Activated T-helper 1 cell treated with anti-CD3 and anti-CD28 coated beads, Interleukin-2, amount 50 U/mL, for 16 hours (primary cell): Measurements from ENCODE around the gene PGAM2.
"Not testable (repeated sequence)": the region's sequence is repeated elsewhere in the genome, so short reads cannot be mapped to it uniquely, and the experiment has no call there.

ENCODE experiments used
- DNase-seq, 2 donors: peaks; one replicate each; pipeline ENCODE4 v3.0.0-alpha.2; 2020; ENCODE audit warnings: low read depth in 1 of 2, low spot score in 1 of 2

PGAM2 gene

GRCh38 chr7:44052771-44053365 is 12.5 kb downstream of the PGAM2 start:
- no peak for DNase-seq

GRCh38 chr7:44051611-44052220 is 13.7 kb downstream of the PGAM2 start:
- no peak for DNase-seq

- DNase-seq, result no peak
Measured at GRCh38 chr7:44050915-44051560, 14.3 kb downstream of the PGAM2 start.

- DNase-seq, result no peak
Measured at GRCh38 chr7:44050121-44050914, 15.0 kb downstream of the PGAM2 start.

GRCh38 chr7:44048031-44048795 is 17.2 kb downstream of the PGAM2 start:
- DNase-seq, result no peak

GRCh38 chr7:44046321-44047061 is 18.9 kb downstream of the PGAM2 start:
- no peak for DNase-seq

- DNase-seq, result no peak
Measured at GRCh38 chr7:44045226-44046014, 19.9 kb downstream of the PGAM2 start.

GRCh38 chr7:44044315-44045225 is 20.8 kb downstream of the PGAM2 start, which contains the start of gene DBNL:
DBNL (plus strand) TSS chr7:44044702; CDS start chr7:44044738, 36 bp downstream.
- DNase-seq, result peak; percentile 83 to 87

- no peak for DNase-seq
Measured at GRCh38 chr7:44043902-44044301, 21.5 kb downstream of the PGAM2 start.

- DNase-seq, result no peak
Measured at GRCh38 chr7:44042221-44042620, 23.1 kb downstream of the PGAM2 start.

- DNase-seq, result peak in 1 of 2 donors; percentile 59
Measured at GRCh38 chr7:44040493-44040891, 24.9 kb downstream of the PGAM2 start.

GRCh38 chr7:44039800-44040492 is 25.4 kb downstream of the PGAM2 start:
- DNase-seq, result not testable (repeated sequence)

GRCh38 chr7:44038961-44039558 is 26.3 kb downstream of the PGAM2 start:
- peak; percentile 68 to 69 for DNase-seq

- not testable (repeated sequence) for DNase-seq
Measured at GRCh38 chr7:44038553-44038952, 26.8 kb downstream of the PGAM2 start.

- not testable (repeated sequence) for DNase-seq
Measured at GRCh38 chr7:44037951-44038350, 27.4 kb downstream of the PGAM2 start.

- not testable (repeated sequence) for DNase-seq
Measured at GRCh38 chr7:44036364-44036763, 29.0 kb downstream of the PGAM2 start.
